HFF-Myc (cell line): ENCODE data around the gene USP20.

Experiments
- DNase-seq: peaks from one replicate; pipeline ENCODE4 v3.0.0-alpha.2; 2011; ENCODE audit warnings: low read depth; ENCODE audit errors: extremely low read depth
- H3K4me3 ChIP-seq: replicated peaks from 2 replicates; pipeline ENCODE4 v1.5.1; 2011; ENCODE audit warnings: low read depth, mild to moderate bottlenecking, control low read depth, low read length
- CTCF ChIP-seq: IDR thresholded peaks from 2 replicates; pipeline ENCODE4 v1.5.1; 2012; ENCODE audit warnings: mild to moderate bottlenecking, low read depth, low read length, control low read depth; ENCODE audit errors: missing control alignments

USP20 gene

GRCh38 chr9:129858167-129858962 is 23.1 kb downstream of the USP20 start:
- no peak for TF ChIP-seq CTCF
- DNase-seq = no peak
- no peak overlapping the region for H3K4me3 ChIP-seq

GRCh38 chr9:129860653-129861446 is 25.6 kb downstream of the USP20 start:
- TF ChIP-seq CTCF = no peak
- H3K4me3 ChIP-seq = no peak overlapping the region
- no peak for DNase-seq

GRCh38 chr9:129861447-129861827 is 26.2 kb downstream of the USP20 start:
- H3K4me3 ChIP-seq = no peak overlapping the region
- TF ChIP-seq CTCF = no peak
- no peak for DNase-seq

- no peak for TF ChIP-seq CTCF
- H3K4me3 ChIP-seq = no peak overlapping the region
- DNase-seq = no peak
These were observed 27.9 kb downstream of the USP20 start for GRCh38 chr9:129863059-129863690.

- no peak overlapping the region for H3K4me3 ChIP-seq
- DNase-seq = no peak
- no peak for TF ChIP-seq CTCF
These were observed 29.9 kb downstream of the USP20 start for GRCh38 chr9:129864991-129865647.

GRCh38 chr9:129865668-129866320 is 30.5 kb downstream of the USP20 start:
- TF ChIP-seq CTCF = no peak
- no peak overlapping the region for H3K4me3 ChIP-seq
- DNase-seq = no peak
